HG02852 (cell line): ENCODE measurements around the gene TBL1X.

Experiments used
- ATAC-seq: cut with Tn5 transposase; IDR thresholded peaks from one replicate; pipeline ENCODE4 v1.9.1; 2021; ENCODE audit warnings: mild to moderate bottlenecking, moderate library complexity; ENCODE audit not compliant: unreplicated experiment

TBL1X gene

DNA sequence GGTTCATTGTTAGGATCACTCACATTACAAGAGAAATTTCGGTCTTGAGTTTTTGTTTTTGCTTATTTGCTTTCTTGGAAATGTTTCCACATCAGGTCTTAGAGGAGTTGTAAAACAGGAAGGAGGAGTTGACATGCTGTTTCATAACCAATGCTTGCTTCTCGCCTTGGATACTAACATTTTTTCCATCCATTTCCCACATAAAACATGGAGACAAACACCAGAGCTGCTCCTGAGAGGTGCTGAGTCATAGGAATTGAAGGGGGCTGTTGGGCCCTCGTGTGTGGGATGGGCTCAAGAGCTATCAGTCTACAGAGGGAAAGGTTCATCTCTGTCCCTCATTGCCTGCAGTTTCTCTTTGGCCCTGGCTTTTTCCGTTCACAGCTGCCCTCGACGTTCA, 29.9 kb downstream of the TBL1X start:
- ATAC-seq, result no peak

DNA sequence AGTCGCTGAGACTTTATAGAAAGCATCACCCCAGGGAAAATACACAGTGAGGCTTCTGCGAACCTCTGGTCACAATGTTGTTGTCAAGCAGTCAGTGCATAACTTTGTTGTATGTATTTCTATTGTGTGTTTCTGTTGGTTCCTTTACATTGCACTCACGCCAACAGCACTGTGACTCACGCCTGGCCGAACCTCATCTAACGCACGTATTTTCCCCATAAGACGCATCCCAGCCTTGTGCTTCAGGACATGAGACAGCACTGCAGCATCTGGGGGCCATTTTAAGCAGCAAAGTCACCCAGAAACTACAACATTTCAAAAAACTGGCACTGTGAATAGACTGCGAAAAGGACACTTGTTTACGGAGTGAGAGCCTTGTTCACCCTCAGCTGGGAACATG, 30.6 kb downstream of the TBL1X start:
- no peak for ATAC-seq

DNA sequence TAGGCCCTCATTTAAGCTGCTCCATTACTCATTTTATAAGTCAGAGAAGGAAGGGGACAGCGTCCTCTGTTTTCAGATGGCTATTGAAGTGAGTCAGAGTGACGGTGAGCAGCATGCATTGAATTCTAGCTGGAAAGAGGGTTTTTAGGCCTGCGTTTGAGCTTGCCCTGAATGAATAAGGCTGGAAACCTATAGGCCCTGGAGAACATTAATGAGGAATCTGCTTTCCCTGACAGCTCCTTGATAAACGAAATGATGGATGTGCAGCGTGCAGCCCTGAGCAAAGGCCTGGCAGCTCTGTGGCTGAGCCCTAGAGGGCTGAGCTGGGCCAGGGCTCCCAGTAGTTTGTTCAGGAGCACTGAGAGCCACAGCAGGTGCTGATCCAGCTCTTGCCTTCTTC, 33.4 kb downstream of the TBL1X start:
- ATAC-seq, result no peak

DNA sequence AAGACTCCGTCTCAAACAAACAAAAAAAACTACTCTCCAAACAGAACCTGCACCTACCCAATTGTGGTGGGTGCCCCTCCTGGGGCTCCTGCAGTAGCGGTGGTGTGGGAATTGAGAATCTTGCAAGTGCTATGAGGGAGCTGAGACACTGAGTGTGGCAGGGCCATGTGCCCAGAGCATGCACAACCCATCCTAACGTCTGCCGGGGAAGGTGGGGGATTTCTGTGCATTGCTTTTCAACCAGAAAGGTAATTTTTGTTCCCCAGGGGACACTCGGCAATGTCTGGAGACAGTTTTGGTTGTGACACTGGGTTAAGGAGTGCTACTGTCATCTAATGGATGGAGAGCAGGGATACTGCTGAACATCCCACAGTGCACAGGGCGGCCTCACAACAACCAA, 35.7 kb downstream of the TBL1X start:
- no peak for ATAC-seq

DNA sequence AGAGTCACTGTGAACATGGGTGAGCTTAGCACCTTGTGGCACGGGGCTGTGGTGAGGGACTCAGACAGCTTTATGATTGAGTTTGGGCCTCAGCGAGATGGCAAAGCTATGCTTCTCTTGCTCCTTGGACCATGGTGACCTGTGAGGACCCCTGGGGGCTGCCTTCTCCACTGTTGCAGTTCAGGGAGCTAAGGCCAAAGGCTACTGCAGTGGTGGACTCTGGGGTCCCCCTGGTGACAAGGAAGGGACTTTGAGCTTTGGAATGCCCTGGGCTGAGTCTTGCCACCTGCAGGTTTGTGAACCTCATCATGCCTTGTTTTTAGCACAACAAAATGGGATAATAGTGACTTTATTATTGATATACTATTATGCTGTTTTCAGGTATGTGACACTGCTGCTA, 36.5 kb downstream of the TBL1X start:
- no peak for ATAC-seq

DNA sequence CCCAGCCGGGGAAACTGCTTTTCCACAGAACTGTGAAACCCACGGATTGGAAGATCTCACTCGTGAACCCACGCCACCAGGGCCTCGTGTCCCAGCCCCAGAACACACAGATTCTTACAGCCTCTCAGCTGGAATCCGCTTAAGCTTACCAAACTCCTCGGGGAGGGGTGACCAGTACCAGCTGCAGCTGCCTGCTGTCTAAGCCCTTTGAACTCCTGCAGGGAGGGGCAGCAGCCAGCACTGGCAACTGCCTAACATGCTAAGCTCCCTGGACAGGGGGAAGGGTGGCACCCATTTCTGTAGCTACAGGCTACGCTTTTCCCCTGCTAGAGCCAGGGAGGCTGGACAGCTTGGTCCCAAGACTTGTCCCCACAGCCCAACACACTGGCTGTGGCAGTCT, 38.4 kb downstream of the TBL1X start:
- ATAC-seq, result no peak

DNA sequence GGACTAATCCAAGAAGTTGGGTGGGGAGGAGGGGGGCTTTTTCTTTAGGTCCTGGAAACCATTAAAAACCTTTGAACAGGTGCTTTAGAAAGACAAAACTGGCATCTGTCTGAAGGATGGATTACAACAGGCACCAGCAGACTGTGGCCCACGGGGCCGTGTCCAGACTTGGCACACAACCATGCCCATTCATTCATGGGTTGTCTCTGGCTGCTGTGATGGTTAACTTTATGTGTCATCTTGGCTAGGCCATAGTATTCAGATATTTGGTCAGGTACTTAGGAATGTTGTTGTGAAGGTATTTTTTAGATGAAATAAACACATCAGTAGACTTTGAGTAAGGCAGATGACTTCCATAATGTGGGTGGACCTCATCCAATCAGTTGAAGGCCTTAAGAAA, 45.5 kb downstream of the TBL1X start:
- no peak for ATAC-seq

DNA sequence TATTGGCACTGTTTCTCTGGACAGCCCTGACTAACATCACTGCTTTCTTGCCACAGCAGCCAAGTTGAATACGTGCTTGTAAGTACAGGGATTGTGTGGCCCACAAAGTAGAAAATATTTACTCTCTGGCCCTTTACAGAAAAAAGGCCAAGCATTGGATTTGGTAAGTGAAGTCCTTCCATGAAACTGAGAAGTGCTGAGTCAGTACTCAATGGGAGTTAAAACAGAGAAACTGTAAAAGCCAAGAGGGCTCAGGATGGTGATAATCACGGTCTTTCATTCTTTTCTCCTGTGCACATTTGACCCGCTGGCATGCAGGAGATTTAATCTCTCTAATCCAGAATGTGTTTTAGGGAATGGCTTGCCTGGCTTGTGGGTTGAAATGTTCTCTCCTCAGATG, 46.1 kb downstream of the TBL1X start:
- ATAC-seq, result no peak

DNA sequence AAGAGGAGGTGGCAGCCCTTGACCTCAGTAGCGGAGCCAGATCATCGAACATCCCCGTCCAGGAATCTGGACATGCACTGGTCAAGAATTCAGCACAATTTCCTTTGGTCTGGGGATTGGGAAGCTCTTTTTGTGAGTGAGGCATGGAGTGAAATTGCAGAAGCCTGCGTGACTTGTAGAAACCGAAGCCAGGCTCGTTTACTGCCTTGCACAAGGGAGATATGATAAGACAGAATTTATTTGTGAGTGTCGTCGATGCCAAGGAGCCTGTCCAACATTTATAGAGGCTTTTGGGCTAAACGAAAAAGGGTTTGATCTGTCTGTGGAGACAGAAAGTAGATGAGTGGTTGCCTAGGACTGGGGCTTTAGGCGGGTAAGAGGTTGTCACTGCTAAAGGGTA, 50.6 kb downstream of the TBL1X start:
- ATAC-seq, result no peak

DNA sequence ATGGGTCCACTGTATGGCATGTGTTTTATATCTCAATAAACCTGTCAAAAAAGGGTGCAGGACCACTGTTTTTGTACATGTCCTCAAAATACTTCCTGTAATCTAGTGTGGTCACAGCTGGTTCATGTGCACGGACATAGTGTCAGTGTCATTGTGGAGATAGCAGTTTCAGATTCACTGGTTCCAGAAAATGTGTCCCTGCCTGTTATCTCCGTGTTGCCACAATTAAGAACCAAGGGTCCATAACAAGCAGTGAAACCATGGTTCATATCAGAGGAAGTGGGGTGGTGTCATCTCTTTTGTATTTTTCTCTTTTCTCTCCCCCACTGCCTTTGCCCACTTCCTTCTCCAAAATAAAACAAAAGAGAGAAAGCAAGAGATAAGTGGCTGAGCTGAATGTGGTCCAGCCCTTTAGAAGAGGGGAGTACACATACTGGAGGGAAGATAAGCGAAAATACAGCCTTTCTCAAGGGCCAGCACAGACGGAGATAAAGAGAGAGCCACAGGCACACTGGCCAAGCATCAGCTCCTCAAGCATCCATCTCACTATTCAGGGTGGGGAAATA, 51.2 kb downstream of the TBL1X start:
- no peak for ATAC-seq

DNA sequence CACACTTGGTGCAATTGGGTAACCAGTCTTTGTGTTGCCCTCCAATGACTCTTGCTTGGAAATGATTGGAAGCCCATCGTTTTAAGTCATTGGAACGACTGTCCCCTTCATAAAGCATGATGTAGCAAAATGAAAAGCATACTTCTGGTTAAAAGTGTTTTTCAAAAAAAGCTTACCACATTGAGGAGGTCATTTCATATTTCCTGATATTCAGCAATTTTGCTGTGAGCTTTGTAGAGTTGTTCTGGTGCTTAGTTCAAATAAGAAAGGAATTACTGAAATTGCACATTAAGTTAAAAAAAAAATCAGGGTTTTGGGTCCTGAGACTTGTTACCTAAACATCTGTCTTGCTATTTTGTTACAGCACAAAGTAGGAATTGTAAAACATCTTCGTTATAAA, 51.8 kb downstream of the TBL1X start:
- ATAC-seq, result no peak

DNA sequence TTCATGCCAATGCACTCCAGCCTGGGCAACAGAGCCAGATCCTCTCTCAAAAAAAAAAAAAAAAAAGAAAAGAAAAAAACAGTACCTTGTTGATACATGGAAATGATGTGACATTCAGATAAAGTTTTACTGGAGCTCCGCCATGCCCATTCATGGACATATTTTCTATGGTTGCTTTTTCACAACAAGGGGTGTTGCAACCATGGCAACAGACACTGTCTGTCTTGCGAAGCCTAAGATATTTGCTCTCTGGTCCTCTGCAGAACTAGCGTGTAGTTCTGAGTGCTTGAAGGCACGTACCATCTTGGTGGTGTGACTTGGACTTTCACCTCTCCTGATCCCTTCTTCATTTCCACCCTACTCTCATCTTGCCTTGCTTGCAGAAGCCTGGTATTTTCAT, 53.2 kb downstream of the TBL1X start:
- no peak for ATAC-seq

DNA sequence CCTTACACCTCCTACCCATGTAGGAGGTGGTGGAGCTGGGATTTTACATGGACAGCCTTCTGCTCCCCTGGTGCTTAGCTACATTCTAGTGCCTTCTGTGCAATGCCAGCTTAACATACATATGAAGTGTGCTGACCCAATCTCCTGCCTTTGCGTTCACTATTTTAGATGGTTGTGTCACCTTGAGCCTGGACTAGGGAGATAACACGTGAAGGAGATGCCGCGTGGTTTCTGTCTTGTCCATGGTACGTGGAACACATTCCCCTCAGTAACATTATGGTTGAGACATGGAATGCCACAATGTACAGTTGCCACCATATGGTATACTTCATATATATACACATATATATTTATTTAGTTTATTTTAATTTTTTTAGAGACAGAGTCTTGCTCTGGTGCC, 54.0 kb downstream of the TBL1X start:
- no peak for ATAC-seq

DNA sequence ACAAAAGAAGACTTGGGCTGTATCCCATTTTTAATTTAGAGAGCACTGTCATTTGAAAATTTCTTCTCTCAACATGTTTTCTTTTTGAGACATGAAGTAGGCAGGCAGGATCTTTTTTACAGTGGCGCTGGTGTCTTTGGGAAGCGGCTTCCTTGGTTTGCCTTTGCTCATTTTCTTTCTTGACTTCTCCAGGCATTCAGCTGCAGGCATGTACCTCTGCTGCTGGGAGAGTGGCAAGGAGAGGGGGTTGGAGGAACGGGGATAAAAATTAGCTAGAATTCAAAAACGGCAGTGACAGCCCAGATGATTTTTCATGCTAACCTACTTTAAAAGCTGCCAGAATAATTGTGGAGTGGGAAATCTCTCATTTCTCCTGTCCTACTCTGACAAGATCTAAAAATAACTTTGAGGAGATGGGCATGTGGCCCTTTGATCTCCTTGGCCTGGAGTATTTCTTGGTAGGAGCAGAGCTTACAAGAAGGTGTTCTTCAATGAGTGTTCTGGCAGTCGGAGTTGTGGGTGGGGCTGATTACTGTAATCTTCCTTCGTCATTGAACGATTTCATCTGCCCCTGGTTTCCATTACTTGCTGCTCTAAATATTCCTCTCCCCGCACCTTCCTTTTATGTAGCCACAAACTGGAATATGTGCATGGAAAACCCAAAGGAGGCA, 54.8 kb downstream of the TBL1X start:
- no peak for ATAC-seq

DNA sequence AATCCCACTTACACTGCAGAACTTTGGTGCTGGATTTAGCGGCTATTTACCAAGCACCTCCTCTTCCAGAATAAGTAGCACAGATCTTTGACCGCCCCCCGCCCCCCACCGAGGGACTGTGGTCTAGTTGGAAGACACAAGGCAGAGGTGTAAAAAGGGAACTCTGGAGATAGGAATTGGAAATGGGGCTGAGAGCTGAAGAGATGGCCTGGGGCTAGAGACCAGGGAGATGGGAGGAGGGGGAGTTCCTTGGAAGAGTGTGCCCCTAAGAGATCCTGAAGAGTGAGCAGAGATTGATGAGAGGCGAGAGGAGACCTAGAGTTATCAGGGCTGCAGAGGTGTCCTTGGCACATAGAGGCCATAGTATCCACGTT, 55.3 kb downstream of the TBL1X start:
- ATAC-seq, result no peak

DNA sequence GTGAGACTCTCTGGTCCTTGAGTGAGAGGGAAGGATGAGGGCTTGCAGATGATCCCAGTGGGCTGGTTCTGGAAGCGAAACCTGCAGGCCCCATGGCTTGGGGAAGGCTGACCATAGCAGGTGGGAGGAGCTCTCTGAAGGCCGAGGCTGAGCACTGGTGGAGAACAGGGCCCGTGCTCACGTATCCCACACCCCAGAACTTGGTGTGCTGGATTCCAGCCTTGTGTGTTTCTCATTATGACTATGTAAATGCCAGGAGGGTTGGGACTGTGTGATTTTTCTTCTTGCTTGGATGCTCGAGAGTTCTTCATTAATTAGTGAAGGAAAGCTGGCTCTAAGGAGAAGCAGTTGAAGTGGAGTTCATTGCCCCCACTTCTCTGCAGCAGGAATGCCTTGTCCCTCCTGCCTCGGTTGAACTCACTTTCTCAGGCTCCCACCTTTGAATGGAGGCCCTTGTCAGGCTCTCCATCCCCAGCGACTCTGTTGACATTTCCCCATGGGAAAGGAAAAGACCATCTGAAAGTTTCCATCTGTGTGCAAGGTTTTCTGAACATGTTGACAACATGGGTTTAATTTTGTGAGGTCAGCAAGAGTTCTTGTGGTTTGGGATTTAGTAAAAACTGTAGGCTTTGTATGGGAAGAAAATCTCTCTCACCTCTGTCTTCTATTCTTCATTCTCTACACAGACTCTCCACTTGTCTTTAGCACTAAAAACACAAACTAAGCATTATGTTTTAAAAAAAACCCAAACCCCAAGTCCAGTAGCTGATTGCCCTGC, 57.7 kb downstream of the TBL1X start:
- no peak for ATAC-seq

DNA sequence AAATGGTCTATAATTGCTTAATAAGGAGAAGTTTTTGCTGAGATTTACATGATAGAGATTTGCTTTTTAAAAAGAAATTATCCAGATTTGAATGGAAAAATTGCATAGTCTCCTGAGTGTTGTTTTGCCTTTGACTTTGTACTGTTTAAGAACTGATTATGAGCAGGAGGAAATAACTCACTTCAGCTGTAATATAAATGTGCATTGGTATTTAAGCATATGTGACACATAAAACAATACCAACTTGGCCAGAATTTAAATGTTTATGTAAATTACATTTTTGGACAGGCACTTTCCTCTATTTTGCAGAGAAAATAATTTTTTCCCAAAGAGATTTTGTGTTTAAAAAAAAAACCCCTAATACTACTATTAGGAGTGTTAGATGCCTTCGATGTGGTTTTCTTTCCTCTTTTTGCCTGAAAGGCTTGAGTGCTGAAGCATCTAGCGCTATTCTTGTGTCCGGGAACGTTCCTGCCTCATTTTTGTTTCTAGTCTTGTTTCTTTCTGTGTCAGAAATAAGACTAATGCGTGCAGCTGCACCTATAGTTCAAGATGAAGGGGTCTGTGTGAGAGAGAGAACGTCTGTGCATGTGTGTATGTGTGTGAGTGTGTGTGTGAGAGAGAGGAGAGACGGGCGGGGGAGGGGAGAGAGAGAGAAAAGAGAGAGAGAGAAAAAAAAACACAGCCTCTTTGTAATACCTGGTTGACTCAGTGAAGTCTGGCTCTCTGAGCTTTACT, 60.8 kb downstream of the TBL1X start:
- ATAC-seq, result peak; percentile 49

DNA sequence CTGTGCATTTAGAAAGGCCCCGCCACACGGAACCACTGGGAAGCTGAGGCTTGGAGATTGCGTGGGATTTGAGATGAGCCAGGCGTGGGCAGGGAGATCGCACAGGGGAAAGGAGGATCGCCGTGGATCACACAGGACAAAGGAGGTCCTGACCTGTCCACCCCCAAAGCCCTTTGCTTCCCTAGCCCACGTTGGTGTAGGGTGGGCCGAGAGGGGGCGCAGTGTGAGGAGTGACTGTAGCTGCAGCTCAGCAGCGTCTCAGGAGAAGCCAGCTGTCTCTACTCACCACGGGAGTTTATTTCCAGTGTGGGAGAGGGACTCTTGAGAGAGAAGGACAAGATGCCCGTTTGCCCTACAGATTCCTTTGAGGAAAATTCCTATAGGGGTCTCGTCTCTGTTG, 62.1 kb downstream of the TBL1X start:
- no peak for ATAC-seq

DNA sequence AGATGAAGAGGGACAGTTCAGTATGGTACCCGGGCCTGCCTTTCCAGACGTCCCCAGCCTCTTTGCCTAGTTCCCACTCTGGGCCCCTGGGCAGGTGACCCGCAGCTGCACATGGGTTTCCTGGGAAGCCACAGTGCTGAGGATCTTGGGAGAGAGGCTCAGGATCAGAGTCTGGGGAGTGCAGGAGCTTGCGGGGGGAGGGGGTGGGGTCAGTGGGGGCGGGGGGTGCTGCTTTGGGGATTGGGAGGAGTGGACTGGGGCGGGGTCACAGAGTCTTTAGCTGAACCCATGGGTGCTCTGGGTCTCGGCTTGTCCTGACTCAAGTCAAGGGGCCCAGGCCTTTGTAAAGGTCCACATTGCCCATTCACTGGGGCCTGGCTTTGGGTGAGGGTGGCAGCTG, 63.6 kb downstream of the TBL1X start:
- no peak for ATAC-seq

DNA sequence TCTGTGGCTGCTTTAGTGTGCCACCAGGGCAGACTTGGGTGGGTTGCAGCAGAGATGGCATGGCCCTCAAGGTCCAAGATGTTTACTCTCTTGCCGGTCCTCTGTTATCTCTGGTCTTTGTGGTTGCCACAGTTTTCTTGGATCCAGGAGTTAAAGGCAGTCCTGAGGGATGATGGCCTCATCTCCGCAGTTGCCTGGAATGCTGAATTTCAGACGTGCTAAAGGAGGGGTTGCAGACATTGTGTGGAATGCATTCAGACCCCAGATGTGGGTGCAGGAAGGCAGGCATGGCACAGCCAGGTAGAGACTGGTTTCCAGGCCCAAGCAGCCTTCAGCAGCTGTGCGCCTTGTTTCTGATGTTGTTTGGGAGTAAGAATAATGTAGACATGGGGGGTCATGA, 64.4 kb downstream of the TBL1X start:
- ATAC-seq, result no peak

DNA sequence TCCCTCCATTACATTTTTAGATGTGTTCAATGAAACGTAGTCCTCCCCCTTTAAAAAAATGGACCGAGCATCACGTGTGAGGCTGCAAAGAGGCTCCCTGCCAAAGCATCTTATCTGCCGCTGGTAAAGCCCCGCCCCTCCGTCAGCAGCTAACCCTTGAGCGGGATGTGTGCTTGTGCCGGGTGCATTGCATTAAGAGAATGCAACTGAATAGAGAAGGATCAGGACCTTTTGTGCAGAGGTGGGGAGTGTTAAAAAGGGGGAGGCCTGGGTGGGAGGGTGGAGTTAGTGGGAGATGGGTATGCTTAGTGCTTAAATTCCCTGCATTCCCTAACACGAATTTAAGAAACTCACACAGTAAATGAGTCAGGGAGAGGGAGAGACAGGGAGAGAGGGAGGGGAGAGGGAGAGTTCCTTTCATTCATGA, 66.0 kb downstream of the TBL1X start:
- peak; percentile 76 for ATAC-seq

DNA sequence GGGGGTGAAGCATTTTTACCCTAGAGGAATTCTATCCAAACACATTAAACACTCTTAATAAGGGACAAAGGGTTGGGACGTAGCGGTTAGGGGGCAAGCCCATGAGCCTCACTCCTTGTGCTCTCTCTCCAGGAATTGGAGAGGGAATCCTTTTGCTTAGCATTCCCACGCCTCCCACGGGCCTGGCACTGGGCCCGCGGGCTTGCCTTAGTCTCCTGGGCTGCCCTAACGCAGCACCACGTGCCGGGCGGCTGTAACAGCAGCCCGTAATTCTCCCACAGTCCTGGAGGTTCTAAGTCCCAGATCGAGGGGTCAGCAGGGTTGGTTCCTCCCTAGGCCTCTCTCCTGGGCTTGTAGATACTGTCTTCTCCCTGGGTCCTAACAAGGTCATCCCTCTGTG, 67.5 kb downstream of the TBL1X start:
- ATAC-seq, result no peak
